GM21367 (cell line): Measurements from ENCODE around the gene SEH1L.
"Not testable (repeated sequence)": the region's sequence is repeated elsewhere in the genome, so short reads cannot be mapped to it uniquely, and the experiment has no call there.

Source experiments
- ATAC-seq: cut with Tn5 transposase; IDR thresholded peaks from one replicate; pipeline ENCODE4 v1.9.1; 2021; ENCODE audit not compliant: unreplicated experiment

Gene SEH1L

GRCh38 chr18:12995424-12995823 lies 47.6 kb downstream of the SEH1L start:
- ATAC-seq = no peak

DNA sequence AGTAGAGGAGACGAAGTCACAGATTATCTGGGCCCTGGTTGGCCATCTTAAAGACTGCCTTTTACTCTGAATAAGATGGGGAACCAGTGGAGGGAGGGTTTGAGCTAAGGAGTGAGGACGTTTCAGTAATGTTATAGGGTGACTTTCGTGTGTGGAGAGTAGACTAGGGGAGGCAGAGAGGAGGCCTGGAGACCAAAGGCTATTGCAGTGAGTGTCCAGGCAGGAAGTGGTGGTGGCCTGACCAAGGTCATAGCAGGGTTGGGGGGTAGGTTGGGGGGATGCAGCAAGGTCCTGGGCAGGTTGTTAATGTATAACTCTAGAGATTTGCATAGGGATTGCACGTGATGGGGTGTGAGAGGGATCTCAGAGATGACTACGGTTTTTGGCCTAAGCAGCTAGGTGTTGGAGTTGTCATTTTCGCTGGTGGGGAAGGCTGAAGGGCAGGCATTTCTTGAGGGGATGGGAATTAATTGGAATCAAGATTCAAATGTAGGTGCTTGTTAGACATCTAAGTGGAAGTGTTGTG lies 48.2 kb downstream of the SEH1L start:
- no peak for ATAC-seq

DNA sequence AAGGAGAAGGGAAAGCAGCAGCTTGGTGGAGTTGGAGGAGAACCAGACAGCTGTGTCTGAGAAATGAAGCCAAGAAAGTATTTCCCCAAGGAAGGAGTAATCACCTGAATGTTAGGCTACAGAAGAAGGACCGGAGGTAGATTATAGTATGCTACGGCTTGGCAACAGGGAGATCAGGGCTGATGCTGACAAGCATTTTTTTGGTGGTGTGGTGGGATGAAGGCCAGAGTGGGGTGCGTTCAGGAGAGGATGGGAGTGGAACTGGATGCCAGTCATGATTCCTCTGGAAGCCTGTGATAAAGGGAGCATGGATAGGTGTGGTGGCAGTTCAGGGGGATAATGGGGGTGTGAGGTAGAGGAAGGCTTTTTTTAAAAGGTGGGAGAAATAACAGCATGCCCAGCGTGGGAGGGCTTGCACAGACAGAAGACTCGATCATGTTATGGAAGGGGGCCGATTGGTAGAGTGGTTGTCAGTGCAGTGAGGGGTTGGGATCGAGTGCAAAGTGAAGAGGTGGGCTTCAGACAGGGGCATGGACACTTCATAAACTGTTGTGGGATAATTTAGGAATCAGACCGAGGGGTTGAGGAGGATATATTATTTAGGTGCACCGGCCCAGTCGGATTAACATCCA lies 49.0 kb downstream of the SEH1L start:
- ATAC-seq = no peak

- not testable (repeated sequence) for ATAC-seq
These were observed 49.5 kb downstream of the SEH1L start for GRCh38 chr18:12997330-12997729.

DNA sequence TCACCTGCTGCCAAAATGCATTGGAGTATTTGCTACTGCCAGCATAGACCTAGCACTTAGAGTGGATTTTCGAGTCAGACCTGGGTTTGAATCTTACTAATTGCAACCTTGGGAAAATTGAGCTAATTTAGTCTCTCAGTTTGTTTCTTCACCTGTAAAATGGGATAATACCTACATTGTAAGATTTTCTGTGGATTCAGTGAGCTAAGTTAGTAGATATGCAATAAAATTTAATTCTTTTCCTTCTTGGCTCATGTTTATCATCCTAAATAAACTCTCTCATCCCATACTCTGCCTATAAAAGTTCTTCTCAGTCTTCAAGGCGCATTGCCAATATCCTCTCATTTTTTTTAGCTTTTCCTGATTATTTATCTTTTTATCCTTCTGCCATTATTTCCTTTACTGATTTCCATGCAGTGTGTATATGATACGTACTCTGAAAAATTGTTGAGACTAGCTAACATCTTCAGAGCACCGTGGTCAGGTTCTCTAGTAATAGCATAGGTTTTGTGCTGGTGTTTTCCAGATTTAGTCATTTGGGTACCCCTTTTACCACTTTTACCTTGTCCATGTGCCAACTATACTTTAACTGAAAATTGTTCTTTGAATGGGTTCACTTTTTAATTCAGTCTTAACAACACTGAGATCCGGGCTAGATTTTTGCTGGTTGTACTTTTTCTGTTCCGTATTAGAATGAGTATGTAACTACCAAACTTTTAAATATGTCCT lies 50.7 kb downstream of the SEH1L start:
- ATAC-seq = no peak

DNA sequence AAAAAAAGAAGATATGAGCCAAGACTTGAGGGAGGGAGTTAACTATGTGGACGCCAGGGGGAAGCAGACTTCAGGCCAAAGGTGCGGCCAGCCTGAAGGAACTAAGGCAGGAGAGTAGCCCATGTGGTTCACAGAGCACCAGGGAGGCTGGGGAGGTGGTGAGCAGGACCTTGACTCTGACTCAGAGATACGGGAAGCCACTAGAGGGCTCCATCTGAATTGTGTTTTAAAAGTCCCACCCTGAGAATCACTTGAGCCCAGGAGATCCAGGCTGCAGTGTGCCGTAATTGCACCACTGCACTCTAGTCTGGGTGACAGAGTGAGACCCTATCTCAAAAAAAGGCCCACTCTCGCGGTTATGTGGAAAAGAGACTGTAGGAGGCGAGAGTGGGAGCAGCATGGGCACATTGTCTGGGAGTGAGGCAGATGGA lies 55.7 kb downstream of the SEH1L start:
- ATAC-seq = no peak

GRCh38 chr18:13004396-13004795 lies 56.6 kb downstream of the SEH1L start:
- no peak for ATAC-seq

DNA sequence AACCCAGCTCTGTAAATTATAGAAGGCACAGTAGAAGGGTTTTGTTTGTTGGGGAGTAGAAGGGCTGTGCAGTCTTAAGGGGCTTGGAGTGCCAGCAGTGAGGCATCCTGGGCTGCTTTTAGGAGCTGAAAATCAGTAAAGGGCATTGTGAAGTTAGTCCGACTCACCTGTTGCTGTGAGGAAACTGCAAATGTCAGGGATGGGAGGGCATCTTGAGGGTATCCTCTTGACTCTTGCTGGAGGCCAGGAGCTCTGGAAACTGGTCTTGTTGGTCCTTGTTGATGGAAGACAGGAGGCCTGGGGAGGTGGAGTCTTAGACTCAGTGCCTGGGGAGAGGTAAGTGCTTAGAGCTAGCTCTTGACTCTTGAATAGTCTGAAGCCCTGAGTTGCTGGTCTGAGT lies 57.5 kb downstream of the SEH1L start:
- ATAC-seq = no peak

GRCh38 chr18:13006531-13007247 lies 58.9 kb downstream of the SEH1L start:
- ATAC-seq = no peak

GRCh38 chr18:13007248-13007560 lies 59.4 kb downstream of the SEH1L start:
- no peak for ATAC-seq

DNA sequence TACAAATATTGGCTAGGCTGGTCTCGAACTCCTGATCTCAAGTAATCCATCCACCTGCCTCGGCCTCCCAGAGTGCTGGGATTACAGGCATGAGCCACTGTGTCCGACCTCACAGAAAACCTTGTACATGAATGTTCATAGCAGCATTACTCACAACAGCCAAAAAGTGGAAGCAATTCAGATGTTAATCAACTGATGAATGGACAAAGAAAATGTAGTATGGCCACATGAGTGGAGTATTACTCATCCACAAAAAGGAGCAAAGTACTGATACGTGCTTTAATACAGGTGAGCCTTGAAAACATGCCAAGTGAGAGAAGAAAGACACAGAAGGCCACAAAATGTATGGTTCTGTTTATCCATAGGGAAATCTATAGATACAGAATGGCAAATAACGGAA lies 63.9 kb downstream of the SEH1L start:
- ATAC-seq = no peak

DNA sequence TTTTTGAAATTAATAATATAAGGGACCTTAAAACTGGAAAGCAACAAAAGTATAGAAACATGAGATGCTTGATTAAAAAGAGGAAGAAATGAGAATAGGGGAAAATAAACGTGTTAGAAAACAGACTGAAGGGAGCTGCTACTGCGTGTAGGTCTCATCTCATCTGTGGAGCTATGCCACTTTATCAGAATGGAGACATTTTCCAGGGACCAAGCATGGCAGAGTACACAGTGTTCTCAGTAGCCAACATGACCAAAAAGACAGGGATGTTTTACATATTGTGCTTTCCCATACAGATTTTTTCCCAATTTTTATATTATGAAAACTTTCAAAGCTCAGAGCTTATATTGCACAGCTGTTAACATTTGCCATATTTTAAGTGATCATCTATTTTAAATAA lies 66.4 kb downstream of the SEH1L start:
- no peak for ATAC-seq

GRCh38 chr18:13014818-13015217 lies 67.0 kb downstream of the SEH1L start:
- ATAC-seq = no peak

DNA sequence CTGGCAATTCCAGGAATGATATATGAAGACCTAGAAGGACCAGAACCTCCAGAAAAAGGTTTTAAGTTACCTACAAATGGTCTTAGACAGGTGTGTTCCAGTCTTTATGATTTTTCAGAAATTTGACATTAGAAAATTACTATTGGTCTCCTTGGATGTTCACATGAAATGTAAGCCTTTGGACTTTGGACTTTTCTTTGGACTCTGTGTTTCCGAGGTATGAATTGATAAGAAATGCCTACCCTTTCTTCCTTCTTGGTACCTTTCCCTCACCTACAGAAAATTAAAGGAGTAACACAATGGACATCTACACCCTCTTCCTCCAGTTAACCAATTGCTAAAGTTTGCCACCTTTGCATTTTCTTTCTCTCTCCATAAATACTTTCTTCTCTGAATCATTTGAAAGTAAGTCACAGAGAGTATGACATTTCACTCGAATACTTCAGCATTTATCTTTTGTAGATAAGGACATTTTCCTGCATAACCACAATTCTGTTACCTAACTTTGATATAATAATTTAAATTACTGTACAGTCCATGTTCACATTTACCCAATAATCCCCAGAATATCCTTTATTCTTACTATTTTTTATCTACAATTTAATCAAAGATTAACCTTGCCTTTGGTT lies 69.5 kb downstream of the SEH1L start:
- ATAC-seq = no peak

DNA sequence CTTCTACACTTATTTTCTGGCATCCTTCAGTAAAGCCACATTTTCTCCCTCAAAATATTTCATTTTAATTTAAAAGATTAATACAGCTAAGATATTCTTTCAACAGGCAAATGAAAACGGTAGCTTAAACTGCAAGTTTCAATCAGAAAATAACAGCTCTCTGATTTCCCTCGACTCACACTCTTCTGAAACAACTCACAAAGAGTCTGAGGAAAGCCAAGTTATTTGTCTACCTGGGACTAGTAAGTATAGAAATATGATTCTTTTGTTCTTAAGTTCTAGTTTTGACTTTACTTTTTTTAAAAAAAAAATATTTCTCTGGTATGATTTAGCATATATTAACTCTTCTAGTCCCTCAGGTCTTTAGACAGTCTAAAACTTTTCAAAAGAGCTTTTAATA lies 70.6 kb downstream of the SEH1L start:
- no peak for ATAC-seq

- no peak for ATAC-seq
These were observed 71.5 kb downstream of the SEH1L start for GRCh38 chr18:13019301-13019700.

DNA sequence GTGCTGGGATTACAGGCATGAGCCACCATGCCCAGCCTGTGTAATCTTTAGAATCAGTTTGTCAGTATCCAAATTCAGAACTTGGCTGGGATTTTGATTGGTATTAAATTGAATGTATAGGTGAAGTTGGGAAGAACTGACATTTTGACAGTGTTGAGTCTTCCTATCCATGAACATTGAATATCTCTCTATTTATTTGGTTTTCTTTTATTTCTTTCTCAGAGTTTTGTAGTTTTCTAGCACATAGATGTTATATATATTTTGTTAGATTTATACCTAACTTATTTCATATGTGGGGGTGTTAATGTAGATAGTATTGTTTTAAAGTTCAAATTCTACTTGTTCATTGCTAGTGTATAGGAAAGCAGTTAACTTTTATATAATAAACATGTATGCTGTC lies 74.8 kb downstream of the SEH1L start:
- ATAC-seq = no peak

DNA sequence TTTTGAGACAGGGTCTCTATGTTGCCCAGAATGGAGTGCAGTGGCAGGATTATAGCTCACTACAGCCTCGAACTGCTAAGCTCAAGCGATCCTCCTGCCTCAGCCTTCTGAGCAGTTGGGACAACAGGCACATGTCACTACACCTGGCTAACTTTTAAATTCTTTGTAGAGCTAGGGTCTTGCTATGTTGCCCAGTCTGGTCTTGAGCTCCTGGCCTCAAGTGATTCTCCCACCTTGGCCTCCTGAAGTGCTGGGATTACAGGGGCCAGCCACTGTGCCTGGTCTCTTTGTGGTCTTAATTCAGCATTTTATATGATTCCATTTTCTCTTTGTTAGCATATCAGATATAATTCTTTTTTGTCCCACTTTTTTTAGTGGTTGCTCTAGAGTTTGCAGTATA lies 77.4 kb downstream of the SEH1L start:
- ATAC-seq = no peak

GRCh38 chr18:13026583-13027270 lies 78.9 kb downstream of the SEH1L start:
- no peak for ATAC-seq

DNA sequence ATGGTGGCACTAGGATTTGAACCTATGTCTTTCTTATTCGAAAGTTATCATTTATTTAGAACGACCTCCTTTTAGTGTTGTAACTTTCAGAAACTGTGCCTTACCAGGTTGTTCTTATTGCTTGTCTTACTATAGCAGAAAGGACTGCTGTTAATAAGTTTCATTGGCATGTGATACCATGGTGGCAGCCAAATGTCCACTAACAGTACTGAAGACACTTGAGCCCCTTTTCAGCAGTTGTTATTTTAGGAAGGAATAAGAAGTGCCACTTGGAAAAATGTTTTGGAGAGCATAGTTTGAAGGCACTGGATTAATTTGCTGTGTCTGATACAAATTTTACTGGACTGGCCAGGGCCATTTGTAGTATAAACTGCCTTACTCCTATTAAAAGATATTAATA lies 81.1 kb downstream of the SEH1L start:
- ATAC-seq = no peak

- no peak for ATAC-seq
These were observed 84.4 kb downstream of the SEH1L start for GRCh38 chr18:13032173-13032572.
